ENCODE measurements around the gene SMTNL2.
"Not testable (repeated sequence)": the region's sequence is repeated elsewhere in the genome, so short reads cannot be mapped to it uniquely, and the experiment has no call there.

SMTNL2 gene

GRCh38 chr17:4573669-4574068 is 10.7 kb upstream of the SMTNL2 start:
- TF ChIP-seq CTCF (IDR thresholded peaks at IDR 0.05; ENCODE audit: low read depth, low read length), result no peak
- DNase-seq (ENCODE audit: extremely low read depth, low read depth), result no peak

- DNase-seq (ENCODE audit: extremely low read depth, low read depth), result no peak
- no peak for TF ChIP-seq CTCF (IDR thresholded peaks at IDR 0.05; ENCODE audit: low read depth, low read length)
These were observed 9.8 kb upstream of the SMTNL2 start for GRCh38 chr17:4574448-4575045.

- no peak for DNase-seq (ENCODE audit: extremely low read depth, low read depth)
- no peak for TF ChIP-seq CTCF (IDR thresholded peaks at IDR 0.05; ENCODE audit: low read depth, low read length)
These were observed 8.2 kb upstream of the SMTNL2 start for GRCh38 chr17:4576161-4576558.

GRCh38 chr17:4576729-4577322 is 7.5 kb upstream of the SMTNL2 start:
- DNase-seq (ENCODE audit: extremely low read depth, low read depth), result no peak
- TF ChIP-seq CTCF (IDR thresholded peaks at IDR 0.05; ENCODE audit: low read depth, low read length), result no peak

GRCh38 chr17:4577386-4577993 is 6.8 kb upstream of the SMTNL2 start:
- no peak for TF ChIP-seq CTCF (IDR thresholded peaks at IDR 0.05; ENCODE audit: low read depth, low read length)

GRCh38 chr17:4578349-4578748 is 6.0 kb upstream of the SMTNL2 start:
- not testable (repeated sequence) for DNase-seq (ENCODE audit: extremely low read depth, low read depth)

More at GRCh38 chr17:4577386-4577993, 6.8 kb upstream of the SMTNL2 start:
- no peak for DNase-seq (ENCODE audit: extremely low read depth, low read depth)

- TF ChIP-seq CTCF (IDR thresholded peaks at IDR 0.05; ENCODE audit: low read depth, low read length), result no peak
- DNase-seq (ENCODE audit: extremely low read depth, low read depth), result no peak
These were observed 4.7 kb upstream of the SMTNL2 start for GRCh38 chr17:4579678-4580077.

Measured in AG09319 (cell line).